ENCODE data around the gene PRSS8.
A peak's percentile ranks its signal among the peaks of the same experiment; 100 is the strongest.
"Not testable (repeated sequence)": the region's sequence is repeated elsewhere in the genome, so short reads cannot be mapped to it uniquely, and the experiment has no call there.

The PRSS8 gene

DNA sequence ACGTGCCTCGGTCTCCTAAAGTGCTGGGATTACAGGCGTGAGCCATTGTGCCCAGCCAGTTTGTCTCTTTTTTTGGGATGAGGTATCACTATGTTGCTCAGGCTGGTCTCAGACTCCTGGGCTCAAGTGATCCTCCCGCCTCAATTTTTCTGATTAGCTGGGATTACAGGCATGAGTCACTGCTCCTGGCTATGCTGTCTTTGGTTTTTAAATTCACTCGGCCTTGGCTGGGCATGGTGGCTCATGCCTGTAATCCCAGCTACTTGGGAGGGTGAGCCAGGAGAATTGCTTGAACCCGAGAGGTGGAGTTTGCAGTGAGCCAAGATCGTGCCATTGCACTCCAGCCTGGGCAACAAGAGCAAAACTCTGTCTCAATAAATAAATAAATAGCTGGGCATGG lies 8.9 kb upstream of the PRSS8 start:
- not testable (repeated sequence) for DNase-seq; H3K4me1 ChIP-seq (ENCODE audit: control insufficient read depth, insufficient read depth, low read length, poor library complexity, severe bottlenecking); H3K9me3 ChIP-seq (ENCODE audit: control insufficient read depth, low read length); H3K4me3 ChIP-seq (ENCODE audit: insufficient read depth, low read depth, low read length, poor library complexity, severe bottlenecking); H3K27me3 ChIP-seq (replicated peaks; ENCODE audit: control insufficient read depth, insufficient read depth, low read length, poor library complexity, severe bottlenecking); H3K27ac ChIP-seq (ENCODE audit: insufficient read depth, low read length, poor library complexity, severe bottlenecking); H3K36me3 ChIP-seq (ENCODE audit: control insufficient read depth, insufficient read depth, low read length)

DNA sequence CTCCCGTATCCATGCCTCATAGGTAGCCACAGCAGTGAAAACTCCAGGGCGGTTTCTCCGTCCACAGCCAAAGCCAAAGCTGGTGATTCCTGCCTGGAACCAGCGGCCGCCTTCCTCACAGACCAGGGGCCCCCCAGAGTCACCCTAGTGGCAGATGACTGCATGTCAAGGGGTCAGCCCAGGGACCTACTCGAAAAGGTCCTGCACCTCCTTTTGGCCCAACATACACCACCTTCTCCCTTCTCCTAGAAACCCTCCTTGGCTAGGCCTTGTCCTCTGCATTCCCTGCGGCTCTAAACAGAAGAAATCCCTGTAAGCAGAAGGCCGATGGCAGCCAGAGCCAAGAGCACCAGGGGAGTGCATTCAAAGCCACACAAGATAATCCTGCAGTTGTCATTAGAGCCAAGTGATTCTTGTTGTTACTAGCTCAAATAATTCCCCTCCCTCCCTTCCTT lies 8.2 kb upstream of the PRSS8 start:
- H3K36me3 ChIP-seq (ENCODE audit: control insufficient read depth, insufficient read depth, low read length), result no peaks in the 10 kb centered on the region

DNA sequence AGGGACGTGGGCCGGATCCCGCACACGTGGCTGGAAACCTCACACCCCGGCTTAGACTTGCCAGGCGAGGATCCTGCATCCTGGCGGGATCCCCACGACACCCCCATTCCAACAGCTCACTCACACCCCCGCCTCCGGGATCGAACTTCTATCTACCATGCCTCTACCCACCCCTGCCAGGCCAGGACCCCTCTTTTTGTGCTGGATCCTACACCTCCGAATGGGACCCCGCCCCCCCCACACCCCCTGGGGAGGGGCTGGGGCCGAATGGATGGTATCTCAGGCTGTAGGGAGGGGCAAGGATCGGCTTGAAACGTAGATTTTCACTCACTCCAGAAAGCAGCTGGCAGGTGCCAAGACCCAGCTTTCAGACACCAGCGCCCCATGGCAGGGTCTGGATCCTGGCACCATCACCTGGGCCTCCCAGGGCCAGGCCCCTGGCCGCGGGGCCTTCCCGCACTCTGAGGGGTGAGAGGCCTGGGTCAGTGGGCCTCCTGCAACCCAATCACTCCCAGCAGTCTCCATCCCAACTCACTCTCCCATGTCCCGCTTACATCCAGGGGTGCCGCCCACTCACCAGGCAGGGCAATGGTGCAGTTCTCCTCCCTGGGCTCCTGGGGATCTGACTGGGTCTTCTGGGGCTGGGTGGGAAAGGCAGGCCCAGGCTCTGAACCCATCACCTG lies 7.6 kb upstream of the PRSS8 start:
- Histone ChIP-seq H3K27ac (ENCODE audit: insufficient read depth, low read length, poor library complexity, severe bottlenecking) (peak overlapping the region; percentile 62), H3K4me1 (ENCODE audit: control insufficient read depth, insufficient read depth, low read length, poor library complexity, severe bottlenecking) (no peaks in the 10 kb centered on the region), H3K9me3 (ENCODE audit: control insufficient read depth, low read length) (no peaks in the 10 kb centered on the region), H3K36me3 (ENCODE audit: control insufficient read depth, insufficient read depth, low read length) (no peaks in the 10 kb centered on the region), H3K4me3 (ENCODE audit: insufficient read depth, low read depth, low read length, poor library complexity, severe bottlenecking) (peak overlapping the region; percentile 20), H3K27me3 (replicated peaks; ENCODE audit: control insufficient read depth, insufficient read depth, low read length, poor library complexity, severe bottlenecking) (no peaks in the 10 kb centered on the region)
- DNase-seq, result no peak

More for the DNA sequence above, 8.2 kb upstream of the PRSS8 start:
- no peak for DNase-seq
- no peak overlapping the region for H3K27ac ChIP-seq (ENCODE audit: insufficient read depth, low read length, poor library complexity, severe bottlenecking)
- H3K4me3 ChIP-seq (ENCODE audit: insufficient read depth, low read depth, low read length, poor library complexity, severe bottlenecking), result no peak overlapping the region
- H3K9me3 ChIP-seq (ENCODE audit: control insufficient read depth, low read length), result no peaks in the 10 kb centered on the region
- no peaks in the 10 kb centered on the region for H3K27me3 ChIP-seq (replicated peaks; ENCODE audit: control insufficient read depth, insufficient read depth, low read length, poor library complexity, severe bottlenecking)
- H3K4me1 ChIP-seq (ENCODE audit: control insufficient read depth, insufficient read depth, low read length, poor library complexity, severe bottlenecking), result no peaks in the 10 kb centered on the region

DNA sequence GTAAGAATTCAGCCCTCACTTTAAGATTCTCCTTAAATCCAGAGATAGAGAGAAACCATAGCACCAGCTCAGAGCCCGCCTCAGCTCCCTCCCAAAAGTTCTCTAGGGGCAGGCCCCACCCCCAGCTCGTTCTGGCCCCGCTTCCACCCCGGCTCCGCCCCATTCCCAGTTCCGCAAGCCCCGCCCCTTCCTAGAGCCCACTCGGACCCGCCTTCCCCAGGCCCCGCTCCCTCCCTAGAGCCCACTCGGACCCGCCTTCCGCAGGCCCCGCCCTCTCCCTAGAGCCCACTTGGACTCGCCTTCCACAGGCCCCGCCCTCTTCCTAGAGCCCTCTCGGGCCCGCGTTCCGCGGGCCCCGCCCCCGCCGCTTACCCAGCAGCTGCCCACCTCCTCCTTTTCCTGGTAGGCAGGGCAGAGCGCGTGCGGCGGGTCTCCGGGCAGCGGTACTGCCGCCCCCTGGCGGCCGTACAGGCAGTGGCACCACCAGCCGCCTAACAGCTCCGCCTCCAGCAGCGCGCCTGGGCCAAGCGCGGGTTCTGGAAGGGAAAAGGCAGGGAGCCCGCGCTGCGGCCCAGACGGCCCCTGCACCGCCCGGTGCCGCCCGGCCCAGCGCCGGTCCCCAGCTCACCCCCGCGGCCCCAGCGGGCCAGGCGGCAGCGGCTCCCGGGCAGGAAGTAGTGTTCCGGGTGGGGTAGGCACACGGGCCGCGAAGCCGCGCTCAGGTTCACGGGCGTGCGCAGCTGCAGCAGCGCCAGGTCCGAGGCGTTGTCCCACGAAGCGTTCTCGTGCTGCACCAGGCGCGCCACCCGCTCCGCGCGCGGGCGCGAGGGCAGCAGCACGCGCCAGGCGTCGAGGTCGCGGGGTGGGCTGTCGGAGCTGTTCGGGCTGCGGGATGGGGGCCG lies 6.8 kb upstream of the PRSS8 start:
- Histone ChIP-seq H3K9me3 (ENCODE audit: control insufficient read depth, low read length) (no peaks in the 10 kb centered on the region), H3K36me3 (ENCODE audit: control insufficient read depth, insufficient read depth, low read length) (no peaks in the 10 kb centered on the region), H3K4me1 (ENCODE audit: control insufficient read depth, insufficient read depth, low read length, poor library complexity, severe bottlenecking) (no peaks in the 10 kb centered on the region), H3K27ac (ENCODE audit: insufficient read depth, low read length, poor library complexity, severe bottlenecking) (peak overlapping the region; percentile 62), H3K27me3 (replicated peaks; ENCODE audit: control insufficient read depth, insufficient read depth, low read length, poor library complexity, severe bottlenecking) (no peaks in the 10 kb centered on the region), H3K4me3 (ENCODE audit: insufficient read depth, low read depth, low read length, poor library complexity, severe bottlenecking) (peak overlapping the region; percentile 20)
- DNase-seq, result peak; percentile 93 to 96 (median 94)

DNA sequence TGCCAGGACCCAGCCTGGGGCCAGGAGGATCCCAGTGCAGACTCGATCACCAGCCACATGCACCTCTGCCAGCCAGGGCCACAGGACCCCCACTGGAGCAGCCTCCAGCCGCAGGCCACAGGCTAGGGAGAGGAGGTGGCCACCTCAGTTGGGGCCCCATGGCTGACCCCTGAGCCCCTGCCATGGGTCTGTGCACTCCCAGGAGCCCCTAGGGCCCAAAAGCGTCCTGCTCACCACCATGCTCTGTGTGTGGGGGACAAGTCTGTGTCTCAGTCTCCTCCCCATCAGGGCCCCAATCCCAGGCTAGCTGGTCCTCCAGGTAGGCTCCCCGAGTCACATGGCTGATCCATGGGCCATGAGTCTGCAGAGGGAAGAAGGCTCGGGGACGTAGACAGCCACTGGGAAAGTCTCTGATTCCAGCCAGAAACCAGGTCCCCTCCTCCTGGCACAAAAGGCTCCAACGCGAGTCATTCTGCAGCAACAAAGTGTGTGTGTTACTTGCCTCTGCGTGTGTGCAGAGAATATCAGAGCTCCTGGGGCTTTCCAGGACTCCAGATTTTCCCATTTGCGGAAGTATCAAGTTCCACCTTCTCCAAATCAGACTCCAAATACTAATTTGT lies 6.1 kb upstream of the PRSS8 start:
- Histone ChIP-seq H3K4me1 (ENCODE audit: control insufficient read depth, insufficient read depth, low read length, poor library complexity, severe bottlenecking) (no peaks in the 10 kb centered on the region), H3K4me3 (ENCODE audit: insufficient read depth, low read depth, low read length, poor library complexity, severe bottlenecking) (peak overlapping the region; percentile 9), H3K9me3 (ENCODE audit: control insufficient read depth, low read length) (no peaks in the 10 kb centered on the region), H3K27ac (ENCODE audit: insufficient read depth, low read length, poor library complexity, severe bottlenecking) (peak overlapping the region; percentile 62), H3K27me3 (replicated peaks; ENCODE audit: control insufficient read depth, insufficient read depth, low read length, poor library complexity, severe bottlenecking) (no peaks in the 10 kb centered on the region), H3K36me3 (ENCODE audit: control insufficient read depth, insufficient read depth, low read length) (no peaks in the 10 kb centered on the region)
- no peak for DNase-seq

DNA sequence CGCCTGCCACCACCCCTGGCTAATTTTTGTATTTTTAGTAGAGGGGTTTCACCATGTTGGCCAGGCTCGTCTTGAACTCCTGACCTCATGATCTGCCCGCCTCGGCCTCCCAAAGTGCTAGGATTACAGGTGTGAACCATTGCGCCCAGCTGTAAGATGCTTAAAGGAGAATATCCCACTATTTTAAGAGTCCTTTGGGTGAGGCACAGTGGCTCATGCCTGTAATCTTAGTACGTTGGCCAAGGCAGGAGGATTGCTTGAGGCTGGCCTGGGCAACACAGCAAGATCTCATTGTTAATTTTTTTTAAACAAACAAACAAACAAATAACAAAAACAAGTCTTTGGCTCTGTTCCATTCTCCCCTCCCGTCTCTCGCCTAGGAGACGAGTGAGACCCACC lies 5.5 kb upstream of the PRSS8 start:
- H3K4me1 ChIP-seq (ENCODE audit: control insufficient read depth, insufficient read depth, low read length, poor library complexity, severe bottlenecking); H3K27me3 ChIP-seq (replicated peaks; ENCODE audit: control insufficient read depth, insufficient read depth, low read length, poor library complexity, severe bottlenecking); H3K27ac ChIP-seq (ENCODE audit: insufficient read depth, low read length, poor library complexity, severe bottlenecking); H3K4me3 ChIP-seq (ENCODE audit: insufficient read depth, low read depth, low read length, poor library complexity, severe bottlenecking); H3K36me3 ChIP-seq (ENCODE audit: control insufficient read depth, insufficient read depth, low read length); DNase-seq; H3K9me3 ChIP-seq (ENCODE audit: control insufficient read depth, low read length): not testable (repeated sequence)

DNA sequence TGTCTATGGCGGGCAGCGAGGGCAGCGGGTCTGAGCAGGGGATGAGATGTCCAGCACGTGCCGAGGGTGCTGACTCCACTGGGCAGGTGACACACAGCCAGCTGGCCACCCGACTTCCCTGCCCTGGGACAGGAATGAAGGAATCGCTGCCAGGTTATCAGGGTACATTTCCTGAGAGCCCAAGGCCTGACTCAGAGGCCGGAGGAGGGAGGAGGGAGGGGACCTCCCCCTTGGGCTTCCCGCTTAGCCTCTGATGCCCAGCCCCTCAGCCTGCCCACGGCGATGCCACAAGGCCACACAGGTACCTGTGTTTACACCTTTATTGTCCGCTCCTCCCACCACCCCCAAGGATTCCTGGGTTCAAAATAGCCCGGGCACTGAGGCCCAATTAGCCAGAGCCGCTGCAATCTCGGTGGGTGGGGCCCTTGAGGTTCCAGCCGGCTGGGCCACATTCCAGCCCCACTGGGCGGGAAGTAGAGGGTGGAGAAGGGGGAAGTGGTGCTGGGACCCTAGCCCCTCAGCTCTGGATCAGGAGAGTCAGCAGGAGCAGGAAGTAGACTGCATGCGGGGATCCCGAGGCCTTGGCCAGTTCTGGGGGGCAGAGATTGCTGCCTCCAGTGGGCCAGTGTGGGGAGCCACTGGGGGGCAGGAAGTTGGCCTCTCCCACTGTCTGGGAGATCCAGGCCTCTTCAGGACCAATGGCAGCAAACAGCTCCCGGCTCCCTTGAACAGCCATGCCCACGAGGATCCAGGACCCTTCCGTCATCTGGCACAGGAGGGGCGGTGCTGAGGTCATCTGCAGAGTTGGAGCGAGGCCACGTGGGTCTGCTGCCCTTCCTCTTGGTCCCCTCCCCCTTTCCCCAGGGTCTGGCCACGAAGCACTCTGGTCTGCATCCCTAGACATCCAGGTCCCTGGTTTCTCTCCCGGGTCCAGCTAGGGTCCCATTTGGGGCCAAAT lies 3.4 kb upstream of the PRSS8 start:
- no peaks in the 10 kb centered on the region for H3K4me1 ChIP-seq (ENCODE audit: control insufficient read depth, insufficient read depth, low read length, poor library complexity, severe bottlenecking)
- DNase-seq, result no peak
- H3K9me3 ChIP-seq (ENCODE audit: control insufficient read depth, low read length), result no peaks in the 10 kb centered on the region
- no peak overlapping the region for H3K27ac ChIP-seq (ENCODE audit: insufficient read depth, low read length, poor library complexity, severe bottlenecking)
- H3K27me3 ChIP-seq (replicated peaks; ENCODE audit: control insufficient read depth, insufficient read depth, low read length, poor library complexity, severe bottlenecking), result no peaks in the 10 kb centered on the region
- no peaks in the 10 kb centered on the region for H3K36me3 ChIP-seq (ENCODE audit: control insufficient read depth, insufficient read depth, low read length)
- no peak overlapping the region for H3K4me3 ChIP-seq (ENCODE audit: insufficient read depth, low read depth, low read length, poor library complexity, severe bottlenecking)

DNA sequence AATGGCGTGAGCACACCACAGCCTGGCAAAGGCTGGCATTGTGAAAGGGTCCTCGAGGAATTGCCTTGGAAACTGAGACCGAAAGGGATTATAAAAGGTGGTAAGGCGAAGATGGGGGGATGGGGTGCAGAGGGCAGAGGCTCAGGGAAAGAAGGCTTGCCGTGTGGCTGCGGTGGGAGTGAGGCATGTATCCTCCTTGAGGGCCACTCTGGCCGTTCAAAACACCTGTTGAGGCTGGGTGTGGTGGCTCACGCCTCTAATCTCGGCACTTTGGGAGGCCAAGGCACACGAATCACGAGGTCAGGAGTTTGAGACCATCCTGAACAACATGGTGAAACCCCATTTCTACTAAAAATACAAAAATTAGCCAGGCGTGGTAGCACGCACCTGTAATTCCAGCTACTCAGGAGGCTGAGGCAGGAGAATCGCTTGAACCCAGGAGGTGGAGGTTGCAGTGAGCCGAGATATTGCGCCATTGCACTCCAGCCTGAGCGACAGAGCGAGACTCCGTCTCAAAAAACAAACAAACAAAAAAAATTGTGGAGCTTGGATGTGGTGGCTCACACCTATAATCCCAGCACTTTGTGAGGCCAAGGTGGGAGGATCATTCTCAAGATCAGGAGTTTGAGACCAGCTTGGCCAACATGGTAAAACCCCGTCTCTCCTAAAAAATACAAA lies 1.4 kb upstream of the PRSS8 start:
- H3K4me3 ChIP-seq (ENCODE audit: insufficient read depth, low read depth, low read length, poor library complexity, severe bottlenecking); H3K9me3 ChIP-seq (ENCODE audit: control insufficient read depth, low read length); H3K27me3 ChIP-seq (replicated peaks; ENCODE audit: control insufficient read depth, insufficient read depth, low read length, poor library complexity, severe bottlenecking); H3K36me3 ChIP-seq (ENCODE audit: control insufficient read depth, insufficient read depth, low read length); H3K4me1 ChIP-seq (ENCODE audit: control insufficient read depth, insufficient read depth, low read length, poor library complexity, severe bottlenecking); DNase-seq; H3K27ac ChIP-seq (ENCODE audit: insufficient read depth, low read length, poor library complexity, severe bottlenecking): not testable (repeated sequence)

DNA sequence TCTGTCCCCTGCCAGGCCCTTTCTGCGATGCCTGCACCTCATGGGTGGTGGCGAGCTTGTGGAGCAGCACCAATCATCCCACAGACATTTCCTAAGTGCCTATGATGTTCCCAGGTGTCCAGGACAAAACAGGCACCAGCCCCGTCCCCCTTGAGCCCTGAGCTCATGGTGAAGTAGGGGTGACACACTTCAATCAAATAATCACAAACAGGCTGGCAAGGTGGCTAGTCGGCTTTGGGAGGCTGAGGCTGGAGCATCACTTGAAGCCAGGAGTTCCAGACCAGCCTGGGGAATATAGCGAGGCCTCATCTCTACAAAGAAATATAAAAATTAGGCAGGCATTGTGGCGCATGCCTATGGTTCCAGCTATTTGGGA lies 748 bp upstream of the PRSS8 start:
- no peak for DNase-seq
- Histone ChIP-seq H3K27ac (ENCODE audit: insufficient read depth, low read length, poor library complexity, severe bottlenecking) (no peak overlapping the region), H3K4me3 (ENCODE audit: insufficient read depth, low read depth, low read length, poor library complexity, severe bottlenecking) (no peak overlapping the region), H3K9me3 (ENCODE audit: control insufficient read depth, low read length) (no peaks in the 10 kb centered on the region), H3K27me3 (replicated peaks; ENCODE audit: control insufficient read depth, insufficient read depth, low read length, poor library complexity, severe bottlenecking) (no peaks in the 10 kb centered on the region), H3K4me1 (ENCODE audit: control insufficient read depth, insufficient read depth, low read length, poor library complexity, severe bottlenecking) (no peaks in the 10 kb centered on the region), H3K36me3 (ENCODE audit: control insufficient read depth, insufficient read depth, low read length) (peaks cover 15% of the 10 kb centered on the region)

Data from effector memory CD4-positive, alpha-beta T cell (primary cell).